NOMO-1 treated with DMSO at 0.1 percent for 48 hours (cell line): ENCODE measurements around the gene KIRREL3.

Experiments used
- DNase-seq: peaks from one replicate; lab custom pipeline; 2025; ENCODE audit not compliant: unreplicated experiment; lab: John Stamatoyannopoulos, UW

KIRREL3 gene

GRCh38 chr11:126433244-126433846 is 567.2 kb downstream of the KIRREL3 start:
- DNase-seq, result no peak

- no peak for DNase-seq
Observed at GRCh38 chr11:126432525-126432924, 568.0 kb downstream of the KIRREL3 start.

GRCh38 chr11:126432065-126432461 is 568.5 kb downstream of the KIRREL3 start:
- DNase-seq, result no peak

GRCh38 chr11:126431401-126432064 is 569.0 kb downstream of the KIRREL3 start:
- DNase-seq, result no peak

- no peak for DNase-seq
Observed at GRCh38 chr11:126430581-126431335, 569.8 kb downstream of the KIRREL3 start.

GRCh38 chr11:126426820-126427749 is 573.5 kb downstream of the KIRREL3 start:
- peak; percentile 10 for DNase-seq

- no peak for DNase-seq
Observed at GRCh38 chr11:126426106-126426505, 574.5 kb downstream of the KIRREL3 start.

GRCh38 chr11:126424471-126425039 is 576.0 kb downstream of the KIRREL3 start:
- DNase-seq, result no peak

- no peak for DNase-seq
Observed at GRCh38 chr11:126423743-126424142, 576.8 kb downstream of the KIRREL3 start.

- DNase-seq, result no peak
Observed at GRCh38 chr11:126423154-126423553, 577.4 kb downstream of the KIRREL3 start.

- no peak for DNase-seq
Observed at GRCh38 chr11:126422446-126422845, 578.1 kb downstream of the KIRREL3 start.

GRCh38 chr11:126421271-126421671 is 579.3 kb downstream of the KIRREL3 start:
- no peak for DNase-seq

GRCh38 chr11:126420698-126421256 is 579.8 kb downstream of the KIRREL3 start:
- no peak for DNase-seq

GRCh38 chr11:126419801-126420697 is 580.5 kb downstream of the KIRREL3 start:
- peak; percentile 90 for DNase-seq

- no peak for DNase-seq
Observed at GRCh38 chr11:126418887-126419286, 581.7 kb downstream of the KIRREL3 start.

- DNase-seq, result no peak
Observed at GRCh38 chr11:126417091-126417862, 583.3 kb downstream of the KIRREL3 start.

GRCh38 chr11:126416542-126417090 is 584.0 kb downstream of the KIRREL3 start:
- DNase-seq, result no peak

GRCh38 chr11:126415669-126416420 is 584.7 kb downstream of the KIRREL3 start:
- DNase-seq, result no peak
